ENCODE results near the gene SLC10A2.

DNA sequence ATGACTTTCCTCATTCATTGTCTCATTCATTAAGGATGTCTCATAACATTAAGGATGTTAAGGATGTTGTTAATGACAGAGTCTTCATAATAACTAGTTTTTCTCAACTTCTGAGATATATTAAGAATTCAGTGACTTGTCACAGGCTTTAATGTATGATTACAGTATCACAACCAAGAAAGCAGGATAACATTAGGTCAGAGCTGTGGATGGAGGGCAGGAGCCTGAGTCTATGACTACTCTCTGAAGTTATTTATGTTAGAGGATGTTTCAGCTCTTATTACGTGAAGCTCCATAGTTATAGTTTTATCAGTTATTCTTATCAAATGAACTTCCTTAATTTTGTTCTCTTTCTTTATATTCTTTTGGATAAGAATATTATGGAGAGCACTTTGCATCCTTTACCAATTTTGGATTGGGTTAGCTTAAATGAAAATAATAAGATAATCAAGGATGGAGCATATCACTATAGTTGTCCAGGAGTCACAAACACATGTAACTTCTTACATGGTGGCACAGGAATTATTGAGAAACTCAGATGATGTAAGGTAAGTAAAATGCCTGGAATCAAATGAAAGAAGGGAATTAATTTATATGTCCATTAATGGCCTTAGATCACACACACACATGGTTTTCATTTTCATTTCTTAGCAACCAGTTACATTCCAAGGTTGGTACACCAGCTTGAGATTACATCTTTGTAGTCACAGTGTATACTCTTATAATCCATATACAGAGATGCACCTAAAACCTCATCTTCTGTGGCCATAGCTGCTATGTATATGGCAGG is 57.0 kb downstream of the SLC10A2 start:
- TF ChIP-seq, protein P1, sequence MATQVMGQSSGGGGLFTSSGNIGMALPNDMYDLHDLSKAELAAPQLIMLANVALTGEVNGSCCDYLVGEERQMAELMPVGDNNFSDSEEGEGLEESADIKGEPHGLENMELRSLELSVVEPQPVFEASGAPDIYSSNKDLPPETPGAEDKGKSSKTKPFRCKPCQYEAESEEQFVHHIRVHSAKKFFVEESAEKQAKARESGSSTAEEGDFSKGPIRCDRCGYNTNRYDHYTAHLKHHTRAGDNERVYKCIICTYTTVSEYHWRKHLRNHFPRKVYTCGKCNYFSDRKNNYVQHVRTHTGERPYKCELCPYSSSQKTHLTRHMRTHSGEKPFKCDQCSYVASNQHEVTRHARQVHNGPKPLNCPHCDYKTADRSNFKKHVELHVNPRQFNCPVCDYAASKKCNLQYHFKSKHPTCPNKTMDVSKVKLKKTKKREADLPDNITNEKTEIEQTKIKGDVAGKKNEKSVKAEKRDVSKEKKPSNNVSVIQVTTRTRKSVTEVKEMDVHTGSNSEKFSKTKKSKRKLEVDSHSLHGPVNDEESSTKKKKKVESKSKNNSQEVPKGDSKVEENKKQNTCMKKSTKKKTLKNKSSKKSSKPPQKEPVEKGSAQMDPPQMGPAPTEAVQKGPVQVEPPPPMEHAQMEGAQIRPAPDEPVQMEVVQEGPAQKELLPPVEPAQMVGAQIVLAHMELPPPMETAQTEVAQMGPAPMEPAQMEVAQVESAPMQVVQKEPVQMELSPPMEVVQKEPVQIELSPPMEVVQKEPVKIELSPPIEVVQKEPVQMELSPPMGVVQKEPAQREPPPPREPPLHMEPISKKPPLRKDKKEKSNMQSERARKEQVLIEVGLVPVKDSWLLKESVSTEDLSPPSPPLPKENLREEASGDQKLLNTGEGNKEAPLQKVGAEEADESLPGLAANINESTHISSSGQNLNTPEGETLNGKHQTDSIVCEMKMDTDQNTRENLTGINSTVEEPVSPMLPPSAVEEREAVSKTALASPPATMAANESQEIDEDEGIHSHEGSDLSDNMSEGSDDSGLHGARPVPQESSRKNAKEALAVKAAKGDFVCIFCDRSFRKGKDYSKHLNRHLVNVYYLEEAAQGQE (IDR thresholded peaks at IDR 0.05) = no peak
- TF ChIP-seq, protein P2, sequence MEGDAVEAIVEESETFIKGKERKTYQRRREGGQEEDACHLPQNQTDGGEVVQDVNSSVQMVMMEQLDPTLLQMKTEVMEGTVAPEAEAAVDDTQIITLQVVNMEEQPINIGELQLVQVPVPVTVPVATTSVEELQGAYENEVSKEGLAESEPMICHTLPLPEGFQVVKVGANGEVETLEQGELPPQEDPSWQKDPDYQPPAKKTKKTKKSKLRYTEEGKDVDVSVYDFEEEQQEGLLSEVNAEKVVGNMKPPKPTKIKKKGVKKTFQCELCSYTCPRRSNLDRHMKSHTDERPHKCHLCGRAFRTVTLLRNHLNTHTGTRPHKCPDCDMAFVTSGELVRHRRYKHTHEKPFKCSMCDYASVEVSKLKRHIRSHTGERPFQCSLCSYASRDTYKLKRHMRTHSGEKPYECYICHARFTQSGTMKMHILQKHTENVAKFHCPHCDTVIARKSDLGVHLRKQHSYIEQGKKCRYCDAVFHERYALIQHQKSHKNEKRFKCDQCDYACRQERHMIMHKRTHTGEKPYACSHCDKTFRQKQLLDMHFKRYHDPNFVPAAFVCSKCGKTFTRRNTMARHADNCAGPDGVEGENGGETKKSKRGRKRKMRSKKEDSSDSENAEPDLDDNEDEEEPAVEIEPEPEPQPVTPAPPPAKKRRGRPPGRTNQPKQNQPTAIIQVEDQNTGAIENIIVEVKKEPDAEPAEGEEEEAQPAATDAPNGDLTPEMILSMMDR (IDR thresholded peaks at IDR 0.05; ENCODE audit: low read depth, low read length, missing input control) = no peak
- no peak for TF ChIP-seq TAF1 (conservative IDR thresholded peaks at IDR 0.05)
- no peak for TF ChIP-seq SP1 (IDR thresholded peaks at IDR 0.05)
